Cardiac fibroblast (primary cell): ENCODE data around the gene RELN.

ENCODE experiments used
- DNase-seq, 2 donors: peaks; one replicate each; pipeline versions ENCODE4 v3.0.0 to v3.0.0-alpha.2; 2010; ENCODE audit warnings: low read depth in 2 of 2
- H3K4me3 ChIP-seq, 2 donors: replicated peaks in 1 of 2; 1 replicate in 1 of 2; 2 replicates in 1 of 2; pipeline ENCODE4 v1.5.1; 2011; ENCODE audit warnings: low read depth in 2 of 2, low read length in 2 of 2, mild to moderate bottlenecking in 2 of 2, moderate library complexity in 1 of 2
- TF ChIP-seq, protein P1 (sequence below): IDR thresholded peaks from one replicate; pipeline ENCODE4 v1.5.1; 2011; ENCODE audit warnings: low read depth, mild to moderate bottlenecking, low read length, inconsistent platforms

The RELN gene

DNA sequence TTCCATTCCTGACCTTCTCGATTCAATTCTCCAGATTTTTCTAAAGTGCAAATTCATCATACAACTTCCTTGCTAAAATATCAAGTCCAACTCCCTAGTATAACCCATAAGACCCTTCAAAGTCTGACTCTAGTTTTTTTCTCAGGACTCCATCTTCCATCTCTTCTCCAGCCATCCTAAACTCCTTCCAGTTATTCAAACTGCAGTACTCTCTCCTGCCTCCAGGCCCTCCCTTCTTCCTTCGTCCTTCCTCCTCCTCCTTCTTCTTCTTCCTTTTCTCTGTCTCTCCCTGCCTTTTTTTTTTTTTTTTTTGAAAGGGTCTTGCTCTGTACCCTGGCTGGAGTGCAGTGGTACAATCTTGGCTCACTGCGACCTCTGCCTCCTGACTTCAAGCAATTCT is 111.9 kb downstream of the RELN start:
- TF ChIP-seq, protein P1, sequence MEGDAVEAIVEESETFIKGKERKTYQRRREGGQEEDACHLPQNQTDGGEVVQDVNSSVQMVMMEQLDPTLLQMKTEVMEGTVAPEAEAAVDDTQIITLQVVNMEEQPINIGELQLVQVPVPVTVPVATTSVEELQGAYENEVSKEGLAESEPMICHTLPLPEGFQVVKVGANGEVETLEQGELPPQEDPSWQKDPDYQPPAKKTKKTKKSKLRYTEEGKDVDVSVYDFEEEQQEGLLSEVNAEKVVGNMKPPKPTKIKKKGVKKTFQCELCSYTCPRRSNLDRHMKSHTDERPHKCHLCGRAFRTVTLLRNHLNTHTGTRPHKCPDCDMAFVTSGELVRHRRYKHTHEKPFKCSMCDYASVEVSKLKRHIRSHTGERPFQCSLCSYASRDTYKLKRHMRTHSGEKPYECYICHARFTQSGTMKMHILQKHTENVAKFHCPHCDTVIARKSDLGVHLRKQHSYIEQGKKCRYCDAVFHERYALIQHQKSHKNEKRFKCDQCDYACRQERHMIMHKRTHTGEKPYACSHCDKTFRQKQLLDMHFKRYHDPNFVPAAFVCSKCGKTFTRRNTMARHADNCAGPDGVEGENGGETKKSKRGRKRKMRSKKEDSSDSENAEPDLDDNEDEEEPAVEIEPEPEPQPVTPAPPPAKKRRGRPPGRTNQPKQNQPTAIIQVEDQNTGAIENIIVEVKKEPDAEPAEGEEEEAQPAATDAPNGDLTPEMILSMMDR = peak; percentile 9
- DNase-seq = no peak
- no peak overlapping the region for H3K4me3 ChIP-seq

DNA sequence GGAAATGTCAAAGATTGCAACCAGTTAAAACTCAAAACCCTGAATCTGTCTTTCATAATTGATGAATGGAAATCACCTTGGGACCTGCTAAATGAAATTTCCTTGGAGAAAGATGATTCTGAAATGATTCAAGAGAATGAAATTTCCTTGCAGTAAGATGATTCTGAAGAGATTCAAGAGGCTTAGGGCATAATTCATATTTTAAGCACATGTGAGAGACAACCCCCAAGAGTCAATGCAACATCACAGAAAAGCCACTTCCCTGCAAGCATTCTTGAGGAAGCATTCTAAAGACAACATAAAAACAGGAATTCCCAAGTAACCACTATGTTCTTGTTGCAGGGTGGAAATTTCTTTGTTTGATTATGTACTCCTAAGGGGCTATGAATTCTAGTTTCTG is 113.7 kb downstream of the RELN start:
- no peak for DNase-seq
- no peak overlapping the region for H3K4me3 ChIP-seq
- TF ChIP-seq, protein P1 = no peak

DNA sequence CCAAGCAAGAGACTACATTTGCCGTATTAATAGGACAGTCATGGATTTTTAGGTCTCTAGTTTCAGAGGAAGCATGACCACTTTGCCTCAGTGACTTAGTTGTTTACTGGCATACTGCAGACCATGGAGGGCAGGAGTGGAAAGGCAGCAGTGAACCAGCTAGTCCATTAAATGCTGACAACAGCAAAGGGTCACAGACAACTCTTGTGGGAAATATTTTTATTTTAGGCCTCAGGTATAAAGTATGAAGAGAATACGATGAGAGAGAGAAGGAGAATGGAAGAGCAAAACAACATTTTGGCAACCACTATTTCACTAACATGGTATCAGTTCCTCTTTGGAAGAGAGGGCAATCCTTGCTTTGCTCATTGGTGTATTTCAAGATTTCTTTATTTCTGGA is 118.0 kb downstream of the RELN start:
- H3K4me3 ChIP-seq = no peak overlapping the region
- no peak for DNase-seq
- TF ChIP-seq, protein P1 = no peak

DNA sequence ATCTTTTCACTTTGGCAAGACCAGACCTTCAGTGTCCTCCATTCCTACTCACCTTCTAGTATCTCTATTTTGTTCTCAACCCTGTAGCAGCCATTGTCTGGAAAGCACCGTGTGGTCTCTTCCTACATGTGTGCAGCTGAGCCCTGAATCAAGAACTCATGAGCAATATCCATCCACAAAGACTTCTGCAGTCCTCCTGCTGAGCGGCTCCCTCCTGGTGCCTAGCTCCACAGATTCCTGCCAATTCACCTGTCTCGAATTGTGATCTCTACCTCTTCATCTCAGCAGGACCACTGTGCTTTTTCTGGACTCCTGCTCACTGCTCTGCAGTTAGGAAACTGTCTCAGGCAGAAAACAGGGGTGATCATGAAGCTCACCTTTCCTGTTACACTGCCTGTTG is 118.8 kb downstream of the RELN start:
- TF ChIP-seq, protein P1 = no peak
- DNase-seq = no peak
- no peak overlapping the region for H3K4me3 ChIP-seq

DNA sequence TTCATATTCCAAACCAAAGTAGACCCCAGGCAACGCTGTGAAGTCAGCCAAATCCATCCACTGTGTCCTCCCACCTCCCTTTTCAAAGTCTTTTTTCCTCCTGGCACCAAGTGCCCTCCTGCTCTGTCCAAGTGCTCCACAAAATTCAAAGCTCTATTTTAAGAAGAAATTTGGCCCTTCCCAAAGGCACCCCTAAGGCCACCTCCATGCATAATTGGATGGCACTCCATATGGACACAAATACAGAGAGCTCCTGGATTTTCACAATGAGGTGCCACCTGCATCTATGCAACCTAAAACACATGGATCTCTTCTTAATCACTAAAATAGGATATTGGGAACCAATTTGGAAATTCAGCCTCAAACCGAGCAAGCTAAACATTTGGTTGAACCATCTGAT is 121.6 kb downstream of the RELN start:
- DNase-seq = no peak
- TF ChIP-seq, protein P1 = no peak

DNA sequence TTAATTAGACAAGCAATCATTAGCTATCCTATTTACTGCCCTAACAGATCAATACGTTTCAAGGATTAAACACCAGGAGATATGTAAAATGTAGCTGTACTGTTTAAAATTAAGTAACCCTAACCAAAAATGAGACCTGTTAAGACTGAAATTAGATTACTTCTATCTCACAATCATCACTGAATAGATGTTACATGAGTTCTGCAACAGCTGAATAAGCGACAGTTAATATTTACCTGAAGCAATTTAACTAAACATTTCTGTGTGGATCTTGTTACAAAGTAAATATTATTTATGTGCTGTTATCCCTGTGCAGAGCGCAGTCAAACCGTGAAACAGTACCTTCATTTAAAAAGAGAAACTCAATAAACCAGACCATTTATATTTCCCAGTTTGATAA is 122.5 kb downstream of the RELN start:
- TF ChIP-seq, protein P1 = no peak
- DNase-seq = no peak
- H3K4me3 ChIP-seq = no peak overlapping the region

More for the DNA sequence above, 121.6 kb downstream of the RELN start:
- H3K4me3 ChIP-seq = no peak overlapping the region

DNA sequence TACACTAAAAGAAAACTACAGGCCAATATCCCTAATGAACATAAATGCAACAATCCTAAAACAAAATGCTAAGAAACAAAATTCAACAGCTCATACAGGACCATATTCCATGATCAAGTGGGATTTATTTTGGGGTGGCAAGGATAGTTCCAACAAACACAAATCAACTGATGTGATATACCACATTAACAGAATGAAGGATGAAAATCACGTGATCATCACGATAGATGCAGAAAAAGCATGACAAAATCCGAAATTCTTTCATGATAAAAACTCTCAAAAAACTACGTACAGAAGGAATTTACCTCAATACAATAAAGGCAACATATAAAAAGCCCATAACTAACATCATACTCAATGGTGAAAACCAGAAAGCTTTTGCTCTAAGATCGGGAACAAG is 124.0 kb downstream of the RELN start:
- TF ChIP-seq, protein P1 = no peak
- DNase-seq = no peak
- no peak overlapping the region for H3K4me3 ChIP-seq
